Caki2 (cell line): ENCODE measurements around the gene SLC12A9. TPM values are rescaled to one million over a fixed set of nuclear protein-coding genes. Genes with fewer than 3 reads are reported as not detected.

Source experiments
- DNase-seq: peaks from one replicate; pipeline ENCODE4 v3.0.0-alpha.2; 2015; ENCODE audit warnings: low read depth
- in situ Hi-C: cut with HindIII; loops from 2 replicates; pipeline ENCODE4 v1.10.0; 2016; ENCODE audit warnings: low sequenced_read_pairs, low pct_unique_long_range_greater_than_20kb, mixed read lengths
- total RNA-seq: library from RNA; depleted of rRNA; stranded (reverse); fragments of >200 nt; shearing (Covaris generic); gene quantifications from 2 replicates; pipeline ENCODE4 v1.2.3, GENCODE V29; 2014; ENCODE audit warnings: low replicate concordance

SLC12A9 gene
- total RNA-seq, 1 experiment from 2014 or later, result 16.5 TPM

GRCh38 chr7:100823534-100823933 lies 29.0 kb upstream of the SLC12A9 start:
- DNase-seq, result no peak
- in situ Hi-C loops, result no loop called here

GRCh38 chr7:100824499-100825214 lies 27.9 kb upstream of the SLC12A9 start:
- no peak for DNase-seq
- in situ Hi-C loops, result no loop called here

GRCh38 chr7:100825215-100825671 lies 27.3 kb upstream of the SLC12A9 start:
- DNase-seq, result no peak
- in situ Hi-C loops, result no loop called here

- DNase-seq, result peak; percentile 32
- in situ Hi-C loops, result no loop called here
These were observed 26.6 kb upstream of the SLC12A9 start for GRCh38 chr7:100825751-100826513.

- DNase-seq, result peak; percentile 44
- in situ Hi-C loops, result no loop called here
These were observed 25.8 kb upstream of the SLC12A9 start for GRCh38 chr7:100826514-100827329.

GRCh38 chr7:100827330-100828226 lies 24.9 kb upstream of the SLC12A9 start, which contains the start of gene EPHB4:
EPHB4 (minus strand) TSS chr7:100827523; CDS start chr7:100827030, 493 bp downstream.
- in situ Hi-C loops, result no loop called here

GRCh38 chr7:100829150-100829716 lies 23.3 kb upstream of the SLC12A9 start:
- in situ Hi-C loops, result no loop called here
- no peak for DNase-seq

More at GRCh38 chr7:100827330-100828226, 24.9 kb upstream of the SLC12A9 start, which contains the start of gene EPHB4:
- DNase-seq, result peak; percentile 76

- DNase-seq, result no peak
- in situ Hi-C loops, result no loop called here
These were observed 22.1 kb upstream of the SLC12A9 start for GRCh38 chr7:100830396-100830795.

GRCh38 chr7:100832281-100832633 lies 20.3 kb upstream of the SLC12A9 start:
- in situ Hi-C loops, result no loop called here
- no peak for DNase-seq

- in situ Hi-C loops, result no loop called here
- no peak for DNase-seq
These were observed 16.4 kb upstream of the SLC12A9 start for GRCh38 chr7:100835903-100836811.

- no peak for DNase-seq
- in situ Hi-C loops, result no loop called here
These were observed 15.8 kb upstream of the SLC12A9 start for GRCh38 chr7:100836812-100837098.

- peak; percentile 80 for DNase-seq
- in situ Hi-C loops, result no loop called here
These were observed 15.2 kb upstream of the SLC12A9 start for GRCh38 chr7:100837099-100837836.

GRCh38 chr7:100839361-100839760 lies 13.2 kb upstream of the SLC12A9 start:
- in situ Hi-C loops, result no loop called here

GRCh38 chr7:100840470-100841100 lies 11.9 kb upstream of the SLC12A9 start:
- in situ Hi-C loops, result no loop called here
- no peak for DNase-seq

More at GRCh38 chr7:100839361-100839760, 13.2 kb upstream of the SLC12A9 start:
- no peak for DNase-seq

- DNase-seq, result no peak
- in situ Hi-C loops, result no loop called here
These were observed 5.2 kb upstream of the SLC12A9 start for GRCh38 chr7:100847360-100847759.
